ENCODE results near the gene RBM17.

GRCh38 chr10:6114299-6114698, 25.5 kb downstream of the RBM17 start:
- TF ChIP-seq TCF12 (IDR thresholded peaks at IDR 0.05; ENCODE audit: low read depth) (no peak), CREB1 (IDR thresholded peaks at IDR 0.05; ENCODE audit: low read depth) (no peak), REST (IDR thresholded peaks at IDR 0.05; ENCODE audit: low read depth) (no peak)
